Activated naive CD4-positive, alpha-beta T cell treated with anti-CD3 and anti-CD28 coated beads for 36 hours (primary cell): ENCODE results near the gene ZNF615. TPM values are rescaled to one million over a fixed set of nuclear protein-coding genes. Genes with fewer than 3 reads are reported as not detected.
"Not testable (repeated sequence)": the region's sequence is repeated elsewhere in the genome, so short reads cannot be mapped to it uniquely, and the experiment has no call there.

Experiments used
- CTCF ChIA-PET: fragments of 350-600 bp; sonication (Branson Sonifier 250); formaldehyde crosslinking; loops from one replicate; lab custom pipeline; 2021; ENCODE audit warnings: antibody characterized with exemption; lab: Charles Lee
- DNase-seq: peaks from one replicate; pipeline ENCODE4 v3.0.0-alpha.2; 2020
- H3K27ac Mint-ChIP-seq: one replicate; pipeline ENCODE4 v1.8.0; 2021; ENCODE audit warnings: mild to moderate bottlenecking, mixed read lengths
- H3K27me3 Mint-ChIP-seq: one replicate; pipeline ENCODE4 v1.8.0; 2021; ENCODE audit warnings: low read depth, mixed read lengths
- H3K36me3 Mint-ChIP-seq: one replicate; pipeline ENCODE4 v1.8.0; 2021; ENCODE audit warnings: low read depth, mixed read lengths
- H3K4me1 Mint-ChIP-seq: one replicate; pipeline ENCODE4 v1.8.0; 2021; ENCODE audit warnings: low read depth, mixed read lengths
- H3K4me3 Mint-ChIP-seq: one replicate; pipeline ENCODE4 v1.8.0; 2021; ENCODE audit warnings: mild to moderate bottlenecking, moderate library complexity, mixed read lengths
- H3K9me3 Mint-ChIP-seq: one replicate; pipeline ENCODE4 v1.8.0; 2021; ENCODE audit warnings: mixed read lengths
- intact Hi-C: fragments of 100-400 bp; cut with micrococcal nuclease; formaldehyde crosslinking; loops from one replicate; pipeline ENCODE4 v1.15.1; 2023
- total RNA-seq, 2 experiments: library from RNA; stranded (reverse); gene quantifications; one replicate each; pipeline ENCODE4 v1.2.3, GENCODE V29; 2021

Gene ZNF615
- 1 to 10 TPM; 6.8 to 7.9 TPM for total RNA-seq

DNA sequence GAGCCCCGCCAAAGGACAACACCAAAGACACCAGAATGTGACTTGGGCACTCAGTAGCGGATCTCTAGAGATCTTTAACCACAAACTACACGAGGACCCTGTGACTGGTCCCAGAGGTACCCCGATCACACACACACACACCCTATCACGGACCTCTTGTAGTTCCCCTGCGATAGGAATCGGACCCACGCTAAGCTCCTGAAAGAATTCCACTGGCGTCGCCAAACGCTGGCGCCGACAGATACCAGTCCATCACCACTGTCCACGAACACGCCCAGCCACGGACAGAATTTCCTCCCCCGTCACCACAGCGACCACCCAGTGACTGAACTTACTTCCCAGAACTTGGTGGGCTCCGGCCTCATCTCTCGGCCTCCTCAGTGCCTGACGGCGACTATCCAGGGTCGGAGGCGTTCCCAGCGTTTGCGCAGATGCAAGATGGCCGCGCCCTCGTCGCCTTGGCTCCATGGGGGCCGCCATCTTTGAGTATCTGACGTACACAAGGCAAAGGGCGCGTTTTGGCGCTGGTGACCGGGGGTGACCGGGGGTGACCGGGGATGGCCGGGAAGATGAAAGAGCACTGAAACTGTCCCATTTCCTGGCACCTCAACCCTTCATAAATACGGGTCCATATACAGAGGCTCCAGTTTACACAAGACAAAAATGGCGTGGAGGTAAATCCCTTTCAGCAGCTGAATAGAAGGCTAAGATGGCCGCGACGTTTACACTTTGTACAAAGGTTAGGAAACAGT is at the start of gene ZNF615:
ZNF615 (minus strand) TSS at position 406 of the 752 bp plus-strand sequence. CDS start 4,500 bp downstream, outside the sequence.
- peaks cover 12% of the 10 kb centered on the region for H3K4me1 Mint-ChIP-seq
- CTCF ChIA-PET = no interaction called here
- intact Hi-C loops = loop anchor here (1.0 kb wide), 4 partner anchors 20 to 81 kb away; partner anchors contain the start of genes ZNF350, ZNF613 and ZNF614
- H3K9me3 Mint-ChIP-seq = peaks cover 33% of the 10 kb centered on the region
- H3K27ac Mint-ChIP-seq = peak within 1 kb of the TSS; percentile 97
- peak; percentile 91 for DNase-seq
- peak within 1 kb of the TSS; percentile 88 for H3K4me3 Mint-ChIP-seq
- peaks cover 52% of the 10 kb centered on the region for H3K36me3 Mint-ChIP-seq
- no peaks in the 10 kb centered on the region for H3K27me3 Mint-ChIP-seq

DNA sequence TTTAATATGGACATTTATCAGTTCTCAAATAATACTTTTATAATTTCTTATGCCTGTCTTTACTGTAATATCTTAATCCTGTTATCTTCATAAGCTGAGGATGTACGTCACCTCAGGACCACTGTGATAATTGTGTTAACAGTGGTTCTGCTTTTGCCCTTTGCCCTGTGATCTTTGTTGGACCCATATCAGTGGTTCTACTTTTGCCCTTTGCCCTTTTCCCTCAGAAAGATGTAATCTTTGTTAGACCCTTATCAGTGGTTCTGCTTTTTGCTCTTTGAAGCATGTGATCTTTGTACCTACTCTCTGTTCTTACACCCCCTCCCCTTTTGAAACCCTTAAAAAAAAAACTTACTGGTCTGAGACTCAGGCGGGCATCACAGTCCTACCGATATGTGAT is 48.5 kb upstream of the ZNF615 start:
- intact Hi-C loops, DNase-seq, CTCF ChIA-PET, H3K4me1 Mint-ChIP-seq, H3K27me3 Mint-ChIP-seq, H3K27ac Mint-ChIP-seq, H3K4me3 Mint-ChIP-seq: not testable (repeated sequence)
- Mint-ChIP-seq H3K36me3 (peaks cover 77% of the 10 kb centered on the region), H3K9me3 (peaks cover 79% of the 10 kb centered on the region)

DNA sequence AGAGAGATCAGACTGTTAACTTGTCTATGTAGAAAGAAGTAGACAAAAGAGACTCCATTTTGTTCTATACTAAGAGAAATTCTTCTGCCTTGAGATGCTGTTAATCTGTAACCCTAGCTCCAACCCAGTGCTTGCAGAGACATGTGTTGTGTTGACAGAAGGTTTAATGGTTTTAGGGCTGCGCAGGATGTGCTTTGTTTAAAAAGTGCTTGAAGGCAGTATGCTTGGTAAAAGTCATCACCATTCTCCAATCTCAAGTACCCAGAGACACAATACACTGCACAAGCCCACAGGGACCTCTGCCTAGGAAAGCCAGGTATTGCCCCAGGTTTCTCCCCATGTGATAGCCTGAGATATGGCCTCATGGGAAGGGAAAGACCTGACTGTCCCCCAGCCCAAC is 43.7 kb upstream of the ZNF615 start:
- intact Hi-C loops, H3K4me1 Mint-ChIP-seq, H3K4me3 Mint-ChIP-seq, H3K27ac Mint-ChIP-seq, DNase-seq, H3K27me3 Mint-ChIP-seq: not testable (repeated sequence)
- CTCF ChIA-PET = interaction anchor here (0.6 kb wide), 1 partner anchor 28 kb away, joined by 4 read pairs; no protein-coding TSS in a partner anchor
- peaks cover 73% of the 10 kb centered on the region for H3K36me3 Mint-ChIP-seq
- H3K9me3 Mint-ChIP-seq = peaks cover 53% of the 10 kb centered on the region

DNA sequence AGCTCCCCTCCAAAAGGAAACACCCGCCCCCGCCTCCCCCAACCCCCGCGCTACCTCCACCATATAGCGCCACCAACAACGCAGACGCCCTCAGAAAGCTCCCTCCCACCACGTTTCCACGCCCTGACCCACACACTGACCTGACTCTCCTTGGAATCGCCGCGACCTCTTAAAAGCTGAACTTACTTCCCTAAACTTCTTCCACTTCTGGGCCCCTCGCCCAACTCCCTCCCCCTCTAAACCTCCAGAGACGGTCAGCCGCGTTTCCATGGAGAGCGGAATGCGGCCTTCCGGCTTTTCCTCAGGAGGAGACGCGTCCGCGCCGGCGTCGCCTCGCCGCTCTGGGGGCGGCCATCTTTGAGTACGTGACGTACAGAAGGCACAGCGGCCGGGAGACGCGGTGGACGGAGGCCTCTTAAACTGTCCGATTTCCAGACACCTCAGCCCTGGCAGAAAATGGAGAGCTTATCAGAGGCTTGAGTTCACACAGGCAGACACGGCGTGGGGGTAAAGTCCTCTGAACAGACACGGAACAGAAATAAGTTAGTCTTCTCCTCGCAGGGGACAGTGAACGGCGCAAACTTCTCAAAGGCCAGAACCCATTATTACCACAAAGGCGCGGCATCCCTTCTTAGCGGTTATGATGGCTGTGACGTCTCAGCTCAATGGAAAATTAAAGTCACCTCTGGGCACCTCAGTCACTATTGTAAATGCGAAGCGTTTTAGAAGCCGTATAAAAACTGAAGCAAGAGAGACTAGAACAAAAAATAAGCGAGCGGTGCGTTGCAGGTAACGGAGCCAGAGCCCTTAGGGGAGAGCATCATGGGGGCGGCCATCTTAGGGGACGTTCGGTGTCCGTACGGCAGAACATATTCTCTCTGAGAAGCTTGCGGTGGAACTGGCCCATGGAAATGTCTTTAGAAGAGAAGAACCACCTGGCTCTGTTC is 40.8 kb upstream of the ZNF615 start, which contains the start of gene ZNF432:
ZNF432 (minus strand) TSS at position 284 of the 947 bp plus-strand sequence. CDS start 1,970 bp downstream, outside the sequence.
- Mint-ChIP-seq H3K9me3 (peaks cover 43% of the 10 kb centered on the region), H3K27ac (peak within 1 kb of the TSS; percentile 99), H3K4me1 (peaks cover 11% of the 10 kb centered on the region), H3K36me3 (peaks cover 75% of the 10 kb centered on the region), H3K4me3 (peak within 1 kb of the TSS; percentile 93), H3K27me3 (no peaks in the 10 kb centered on the region)
- DNase-seq = peak; percentile 82
- CTCF ChIA-PET = no interaction called here
- intact Hi-C loops = loop anchor here (1.0 to 5.0 kb wide), 7 partner anchors 21 to 142 kb away; partner anchors contain the start of genes ZNF350, ZNF613, ZNF614 and ZNF615

DNA sequence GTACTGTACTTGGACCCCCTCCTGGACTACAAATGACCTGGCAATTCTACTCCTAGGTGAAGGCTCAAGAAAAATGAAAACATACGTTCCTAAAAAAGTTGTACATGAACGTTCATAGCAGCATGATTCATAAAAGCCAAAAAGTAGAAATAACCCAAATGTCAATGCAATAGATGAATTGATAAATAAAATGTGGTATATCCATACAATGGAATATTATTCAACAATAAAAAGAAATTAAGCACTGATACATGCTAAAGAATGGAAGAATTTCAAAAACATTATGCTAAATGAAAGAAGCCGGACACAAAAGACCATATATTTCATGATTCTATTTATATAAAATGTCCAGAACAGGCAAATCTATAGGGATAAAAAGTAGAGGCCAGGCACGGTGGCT is 31.2 kb upstream of the ZNF615 start:
- no peaks in the 10 kb centered on the region for H3K4me1 Mint-ChIP-seq
- no peak overlapping the region for H3K4me3 Mint-ChIP-seq
- no peak for DNase-seq
- H3K9me3 Mint-ChIP-seq = peaks cover 59% of the 10 kb centered on the region
- CTCF ChIA-PET = no interaction called here
- no peak overlapping the region for H3K27ac Mint-ChIP-seq
- intact Hi-C loops = no loop called here
- no peaks in the 10 kb centered on the region for H3K27me3 Mint-ChIP-seq
- peaks cover 92% of the 10 kb centered on the region for H3K36me3 Mint-ChIP-seq

DNA sequence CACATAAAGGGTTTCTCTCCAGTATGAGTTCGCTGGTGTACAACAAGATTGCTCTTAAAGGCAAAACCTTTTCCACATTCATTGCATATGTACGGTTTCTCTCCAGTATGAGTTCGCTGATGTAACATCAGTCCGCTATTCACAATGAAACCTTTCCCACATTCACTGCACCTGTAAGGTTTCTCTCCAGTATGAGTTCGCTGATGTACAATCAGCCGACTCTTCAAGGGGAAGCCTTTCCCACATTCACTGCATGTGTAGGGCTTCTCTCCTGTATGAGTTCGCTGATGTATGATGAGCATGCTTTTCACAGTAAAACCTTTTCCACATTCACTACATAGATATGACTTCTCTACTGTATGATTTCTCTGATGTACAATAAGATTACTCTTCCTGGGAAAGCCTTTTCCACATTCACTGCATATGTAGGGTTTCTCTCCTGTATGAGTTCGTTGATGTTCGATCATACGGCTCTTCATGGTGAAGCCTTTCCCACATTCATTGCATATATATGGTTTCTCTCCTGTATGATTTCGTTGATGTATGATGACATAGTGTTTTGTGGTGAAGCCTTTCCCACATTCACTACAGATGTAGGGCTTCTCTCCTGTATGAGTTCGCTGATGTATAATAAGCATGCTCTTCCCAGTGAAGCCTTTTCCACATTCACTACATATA is 26.2 kb upstream of the ZNF615 start:
- Mint-ChIP-seq H3K27me3 (no peaks in the 10 kb centered on the region), H3K27ac (no peak overlapping the region), H3K4me1 (peaks cover 4% of the 10 kb centered on the region), H3K9me3 (peaks cover 58% of the 10 kb centered on the region), H3K36me3 (peaks cover 81% of the 10 kb centered on the region), H3K4me3 (no peak overlapping the region)
- CTCF ChIA-PET = no interaction called here
- DNase-seq = no peak
- intact Hi-C loops = no loop called here

DNA sequence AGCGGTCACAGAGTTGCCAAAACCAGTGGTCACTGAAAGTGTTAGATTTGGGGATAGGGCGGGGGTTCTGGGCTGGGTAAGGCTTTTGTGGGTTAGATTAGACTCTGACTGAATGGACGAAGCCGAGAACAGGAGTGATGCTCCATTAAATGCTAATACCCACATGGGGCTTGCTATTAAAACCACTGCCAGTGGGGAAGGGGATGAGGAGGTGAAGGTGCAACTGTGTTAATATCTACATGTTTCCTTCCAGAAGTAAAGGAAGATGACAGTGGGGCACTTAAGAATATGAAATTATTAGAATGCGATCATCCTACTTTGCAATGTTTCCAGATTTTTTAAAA is 20.7 kb upstream of the ZNF615 start:
- Mint-ChIP-seq H3K36me3 (peaks cover 69% of the 10 kb centered on the region), H3K9me3 (peaks cover 45% of the 10 kb centered on the region), H3K4me1 (peaks cover 26% of the 10 kb centered on the region), H3K4me3 (peak overlapping the region; percentile 82), H3K27ac (peak overlapping the region; percentile 91), H3K27me3 (no peaks in the 10 kb centered on the region)
- no peak for DNase-seq
- intact Hi-C loops = loop anchor here (1.0 to 10.0 kb wide), 5 partner anchors 20 to 456 kb away; partner anchors contain the start of genes PPP2R1A, ZNF175, ZNF350 and ZNF432
- CTCF ChIA-PET = no interaction called here

DNA sequence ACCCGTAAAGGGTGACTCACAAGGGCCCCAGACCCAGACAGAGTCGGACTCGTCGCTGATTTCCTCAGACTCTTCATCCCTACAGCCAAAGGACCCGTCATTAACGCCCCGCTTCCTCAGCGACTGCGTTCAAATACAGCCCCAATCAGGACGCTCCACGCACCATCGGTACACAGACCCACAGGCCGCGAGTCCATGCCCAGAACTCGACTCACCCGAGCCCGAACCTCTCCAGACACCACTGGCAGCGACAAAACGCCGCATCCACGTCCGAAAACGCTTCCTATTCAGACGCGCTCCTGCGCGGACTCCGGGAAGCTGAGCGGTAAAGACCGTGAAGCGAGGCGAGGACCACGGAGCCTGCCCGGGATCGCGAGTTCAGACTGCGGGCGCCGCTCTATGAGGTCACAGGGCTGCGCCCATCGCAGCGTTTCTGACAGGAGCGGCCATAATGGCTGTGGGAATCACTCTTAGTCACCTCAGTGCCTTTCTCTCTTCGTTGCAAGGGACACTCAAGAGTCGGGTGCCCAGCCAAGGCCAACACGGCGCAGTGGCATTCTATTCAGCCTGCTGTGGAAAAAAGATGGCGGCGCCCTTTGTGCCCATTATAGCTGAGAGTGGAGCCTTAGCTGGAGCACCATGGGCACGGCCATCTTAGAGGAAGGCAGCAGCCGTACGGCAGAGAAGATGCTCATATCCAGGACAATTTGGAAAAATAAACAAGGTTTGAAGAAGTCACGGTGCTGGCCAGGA is 20.2 kb upstream of the ZNF615 start, which contains the start of gene ZNF614:
ZNF614 (minus strand) TSS at position 353 of the 753 bp plus-strand sequence. CDS start 2,634 bp downstream, outside the sequence.
- Mint-ChIP-seq H3K27ac (peak within 1 kb of the TSS; percentile 91), H3K27me3 (no peaks in the 10 kb centered on the region), H3K4me1 (peaks cover 26% of the 10 kb centered on the region), H3K36me3 (peaks cover 69% of the 10 kb centered on the region), H3K9me3 (peaks cover 42% of the 10 kb centered on the region), H3K4me3 (peak within 1 kb of the TSS; percentile 82)
- CTCF ChIA-PET = no interaction called here
- peak; percentile 90 for DNase-seq
- intact Hi-C loops = loop anchor here (1.0 to 10.0 kb wide), 5 partner anchors 20 to 456 kb away; partner anchors contain the start of genes PPP2R1A, ZNF175, ZNF350 and ZNF432

DNA sequence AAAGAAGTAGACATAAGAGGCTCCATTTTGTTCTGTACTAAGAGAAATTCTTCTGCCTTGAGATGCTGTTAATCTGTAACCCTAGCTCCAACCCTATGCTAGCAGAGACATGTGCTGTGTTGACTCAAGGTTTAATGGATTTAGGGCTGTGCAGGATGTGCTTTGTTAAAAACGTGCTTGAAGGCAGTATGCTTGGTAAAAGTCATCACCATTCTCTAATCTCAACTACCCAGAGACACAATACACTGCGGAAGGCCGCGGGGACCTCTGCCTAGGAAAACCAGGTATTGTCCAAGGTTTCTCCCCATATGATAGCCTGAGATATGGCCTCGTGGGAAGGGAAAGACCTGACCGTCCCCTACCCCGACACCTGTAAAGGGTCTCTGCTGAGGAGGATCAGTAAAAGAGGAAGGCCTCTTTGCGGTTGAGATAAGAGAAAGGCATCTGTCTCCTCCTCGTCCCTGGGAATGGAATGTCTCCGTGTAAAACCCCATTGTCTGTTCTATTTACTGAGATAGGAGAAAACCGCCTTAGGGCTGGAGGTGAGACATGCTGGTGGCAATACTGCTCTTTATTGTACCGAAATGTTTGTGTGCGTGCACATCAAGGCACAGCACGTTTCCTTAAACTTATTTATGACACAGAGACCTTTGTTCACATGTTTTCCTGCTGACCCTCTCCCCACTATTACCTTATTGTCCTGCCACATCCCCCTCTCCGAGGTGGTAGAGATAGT is 18.4 kb upstream of the ZNF615 start:
- peaks cover 26% of the 10 kb centered on the region for H3K4me1 Mint-ChIP-seq
- DNase-seq, CTCF ChIA-PET, H3K27ac Mint-ChIP-seq, H3K27me3 Mint-ChIP-seq, H3K4me3 Mint-ChIP-seq: not testable (repeated sequence)
- H3K9me3 Mint-ChIP-seq = peaks cover 46% of the 10 kb centered on the region
- intact Hi-C loops = loop anchor here (5.0 to 10.0 kb wide), 2 partner anchors 168 to 454 kb away; partner anchors contain the start of genes PPP2R1A and ZNF175
- peaks cover 75% of the 10 kb centered on the region for H3K36me3 Mint-ChIP-seq

DNA sequence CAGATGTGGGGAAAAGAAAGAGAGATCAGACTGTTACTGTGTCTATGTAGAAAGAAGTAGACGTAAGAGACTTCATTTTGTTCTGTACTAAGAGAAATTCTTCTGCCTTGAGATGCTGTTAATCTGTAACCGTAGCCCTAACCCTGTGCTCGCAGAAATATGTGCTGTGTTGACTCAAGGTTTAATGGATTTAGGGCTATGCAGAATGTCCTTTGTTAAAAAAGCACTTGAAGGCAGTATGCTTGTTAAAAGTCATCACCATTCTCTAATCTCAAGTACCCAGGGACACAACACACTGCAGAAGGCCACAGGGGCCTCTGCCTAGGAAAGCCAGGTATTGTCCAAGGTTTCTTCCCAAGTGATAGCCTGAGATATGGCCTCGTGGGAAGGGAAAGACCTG is 16.5 kb upstream of the ZNF615 start:
- Mint-ChIP-seq H3K9me3 (peaks cover 56% of the 10 kb centered on the region), H3K36me3 (peaks cover 80% of the 10 kb centered on the region), H3K4me1 (peaks cover 27% of the 10 kb centered on the region)
- DNase-seq, H3K27me3 Mint-ChIP-seq, H3K4me3 Mint-ChIP-seq, CTCF ChIA-PET, H3K27ac Mint-ChIP-seq: not testable (repeated sequence)
- intact Hi-C loops = loop anchor here (10.0 kb wide), 1 partner anchor 170 kb away; the partner anchor contains the start of gene PPP2R1A
